GM21447 (cell line): ENCODE results near the gene TAF1B.

Source experiments
- ATAC-seq: cut with Tn5 transposase; IDR thresholded peaks from one replicate; pipeline ENCODE4 v1.9.1; 2021; ENCODE audit not compliant: unreplicated experiment

TAF1B gene

GRCh38 chr2:9937968-9938367 lies 94.7 kb downstream of the TAF1B start:
- no peak for ATAC-seq

DNA sequence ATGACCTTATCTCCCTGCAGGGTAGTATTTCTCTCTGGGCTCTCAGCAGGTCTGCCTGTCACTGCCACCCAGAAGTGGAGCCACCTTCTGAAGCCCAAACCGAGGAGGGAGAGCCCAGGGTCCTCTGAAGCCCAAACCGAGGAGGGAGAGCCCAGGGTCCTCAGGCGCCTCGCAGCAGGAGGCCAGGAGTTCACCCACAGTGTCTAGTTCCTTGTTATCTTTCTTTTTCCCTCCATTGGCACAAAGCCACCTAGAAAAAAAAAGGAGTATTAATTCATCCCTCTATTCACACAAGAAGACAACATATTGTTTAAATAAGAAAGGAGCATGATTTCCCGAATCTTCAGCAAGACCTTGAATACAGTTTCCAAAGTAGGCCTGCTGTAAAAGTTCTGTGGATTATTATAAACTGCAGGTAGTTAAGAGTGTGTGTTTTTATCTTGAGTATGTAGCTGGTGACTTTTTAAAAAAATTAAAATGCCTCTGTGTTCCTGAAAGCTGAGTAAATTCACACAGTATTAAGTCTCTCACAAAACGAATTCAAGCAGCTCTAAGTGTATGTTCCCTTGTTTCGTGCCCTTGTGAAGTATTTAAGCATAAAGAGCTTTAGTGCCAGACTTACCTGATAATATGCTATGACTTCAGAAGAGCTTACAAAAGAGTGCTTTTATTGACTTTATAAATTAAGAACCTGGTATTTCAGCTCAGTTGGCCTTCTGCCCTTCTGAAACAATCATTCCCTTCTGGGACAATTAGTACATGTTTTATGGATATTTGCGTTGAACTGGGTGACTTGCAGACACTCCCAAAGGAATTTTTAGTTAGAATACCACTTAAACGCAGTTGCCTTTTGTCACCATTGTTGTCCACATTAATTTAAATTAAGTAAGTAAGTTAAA lies 96.6 kb downstream of the TAF1B start:
- no peak for ATAC-seq

GRCh38 chr2:9941196-9941995 lies 98.1 kb downstream of the TAF1B start:
- no peak for ATAC-seq

GRCh38 chr2:9941996-9942390 lies 98.7 kb downstream of the TAF1B start:
- no peak for ATAC-seq

DNA sequence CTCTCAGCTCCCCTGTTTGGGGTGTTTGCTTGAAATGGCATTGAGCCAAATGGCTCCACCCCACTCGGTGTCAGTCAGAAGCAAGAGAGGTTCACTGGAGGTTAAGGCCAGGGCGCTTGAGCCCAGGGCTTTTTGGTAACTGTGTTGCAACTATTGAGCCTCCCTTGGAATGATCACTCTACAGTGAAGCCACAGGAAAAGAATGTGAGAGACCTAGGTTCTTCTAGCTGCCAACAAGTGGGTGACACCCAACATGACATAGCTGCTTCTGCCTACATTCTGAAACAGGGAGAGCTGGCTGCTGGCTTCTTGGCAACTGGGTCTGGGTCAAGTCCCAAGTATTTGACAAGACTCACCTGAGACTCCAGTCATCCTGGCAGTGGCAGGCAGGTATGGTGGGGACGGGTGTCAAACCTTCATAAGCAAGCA lies 101.1 kb downstream of the TAF1B start:
- ATAC-seq: no peak

DNA sequence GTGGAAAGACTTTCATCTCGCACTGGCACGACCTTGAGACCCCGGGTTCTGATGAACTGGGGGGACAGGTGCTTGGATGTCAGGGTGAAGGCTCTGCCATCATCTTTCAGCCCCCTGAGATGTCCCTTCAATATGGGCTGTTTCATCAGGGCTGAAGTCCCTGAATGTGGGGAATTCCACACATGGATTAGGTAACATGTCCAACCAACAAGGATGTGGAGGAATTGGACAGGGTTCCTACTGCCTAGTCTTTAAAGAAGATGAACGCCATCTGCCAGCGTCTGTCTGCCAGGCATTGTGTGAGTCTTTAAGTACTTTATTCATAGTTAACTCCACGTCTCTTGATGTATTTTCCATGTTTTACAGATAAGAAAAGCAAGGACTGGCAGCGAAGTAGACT lies 102.3 kb downstream of the TAF1B start:
- ATAC-seq: no peak

DNA sequence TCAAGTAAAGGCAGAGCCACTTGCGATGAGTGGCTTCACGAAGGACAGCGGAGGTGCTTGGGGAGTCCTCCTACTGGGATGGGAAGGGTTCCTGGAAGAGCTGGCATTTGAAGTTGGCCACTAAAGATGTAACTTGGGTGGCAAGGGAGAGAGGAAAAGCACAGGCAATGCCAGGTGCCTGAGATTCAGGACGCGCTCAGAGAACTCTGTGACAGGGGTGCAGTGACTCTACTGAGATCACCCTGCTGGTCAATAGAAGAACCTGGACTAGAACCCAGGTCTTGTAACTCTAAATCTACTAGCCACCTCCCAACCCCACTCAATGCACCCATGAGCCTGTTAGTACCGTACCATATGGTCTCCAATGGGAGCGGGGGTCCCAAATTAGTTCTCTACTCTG lies 102.8 kb downstream of the TAF1B start:
- no peak for ATAC-seq

- ATAC-seq: no peak
These were observed 103.5 kb downstream of the TAF1B start for GRCh38 chr2:9946818-9947217.

- ATAC-seq: no peak
These were observed 105.4 kb downstream of the TAF1B start for GRCh38 chr2:9948721-9949120.

DNA sequence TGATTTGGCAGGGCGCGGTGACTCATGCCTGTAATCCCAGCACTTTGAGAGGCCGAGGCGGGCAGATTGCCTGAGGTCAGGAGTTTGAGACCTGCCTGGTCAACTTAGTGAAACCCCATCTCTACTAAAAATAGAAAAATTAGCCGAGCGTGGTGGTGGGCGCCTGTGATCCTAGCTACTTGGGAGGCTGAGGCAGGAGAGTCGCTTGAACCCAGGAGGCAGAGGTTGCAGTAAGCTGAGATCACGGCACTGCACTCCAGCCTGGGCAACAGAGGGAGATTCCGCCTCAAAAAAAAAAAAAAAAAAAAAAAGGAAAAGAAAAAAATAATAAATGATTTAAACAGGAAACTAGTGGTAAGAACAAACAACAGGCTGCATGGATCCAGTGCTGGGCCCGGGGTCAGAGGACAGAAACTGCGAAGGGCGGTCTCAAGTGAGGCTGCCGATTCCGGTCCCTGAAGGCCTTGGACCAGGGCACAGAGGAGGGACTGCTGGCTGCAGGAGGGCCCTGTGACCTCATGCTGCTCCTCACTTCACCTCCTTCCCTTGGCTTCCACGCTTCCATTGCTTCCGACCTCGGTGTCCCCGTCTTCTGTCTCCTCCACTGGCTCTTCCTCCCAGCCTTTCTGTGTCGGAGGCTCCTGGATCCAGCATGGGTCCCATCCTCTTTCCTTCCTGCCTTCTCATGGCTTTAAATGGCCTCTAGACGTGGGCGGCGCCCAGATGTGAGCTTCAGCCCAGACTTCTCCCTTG lies 106.1 kb downstream of the TAF1B start:
- no peak for ATAC-seq

GRCh38 chr2:9949992-9950520 lies 106.8 kb downstream of the TAF1B start:
- no peak for ATAC-seq

GRCh38 chr2:9950521-9951271 lies 107.4 kb downstream of the TAF1B start:
- peak; percentile 41 for ATAC-seq

GRCh38 chr2:9951272-9951521 lies 107.9 kb downstream of the TAF1B start:
- ATAC-seq: no peak

GRCh38 chr2:9951522-9952285 lies 108.4 kb downstream of the TAF1B start, which contains the start of gene GRHL1:
Gene GRHL1, plus strand, starts transcription at chr2:9951693. Its CDS starts 141 bp downstream, at chr2:9951834.
- ATAC-seq: peak; percentile 89

GRCh38 chr2:9952286-9952737 lies 109.0 kb downstream of the TAF1B start:
- ATAC-seq: no peak

DNA sequence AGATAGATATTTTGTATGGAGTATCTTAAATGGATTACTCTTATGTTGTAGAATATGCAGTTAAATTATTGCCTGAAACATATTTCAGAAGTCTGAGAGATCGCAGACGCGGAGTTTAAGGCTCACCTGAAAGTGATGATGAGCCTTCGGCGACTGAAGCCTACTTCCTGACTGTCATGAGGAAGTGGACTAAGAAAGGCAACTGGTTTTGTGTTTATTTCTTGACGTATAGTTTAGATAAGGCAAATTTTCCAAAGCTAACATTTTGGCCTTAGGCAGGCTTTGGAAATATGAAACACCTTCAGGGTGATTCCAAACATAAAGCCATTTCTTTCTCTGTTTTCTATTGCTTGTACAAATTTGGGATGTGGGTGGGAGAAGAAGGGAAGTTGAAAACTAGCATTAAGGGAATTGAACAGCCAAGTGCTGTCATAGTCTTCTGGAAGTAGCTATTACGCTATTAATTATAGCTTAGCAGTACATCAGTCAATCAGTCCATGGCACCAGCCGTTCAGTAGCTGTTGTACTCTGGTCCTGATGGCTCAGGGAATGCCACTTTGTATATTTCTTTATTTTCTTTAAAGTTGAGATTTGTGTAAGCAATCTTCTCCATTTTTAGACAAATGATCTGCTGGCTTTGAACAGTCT lies 109.7 kb downstream of the TAF1B start:
- no peak for ATAC-seq

GRCh38 chr2:9954136-9954535 lies 110.9 kb downstream of the TAF1B start:
- no peak for ATAC-seq

GRCh38 chr2:9958057-9958456 lies 114.8 kb downstream of the TAF1B start:
- no peak for ATAC-seq

DNA sequence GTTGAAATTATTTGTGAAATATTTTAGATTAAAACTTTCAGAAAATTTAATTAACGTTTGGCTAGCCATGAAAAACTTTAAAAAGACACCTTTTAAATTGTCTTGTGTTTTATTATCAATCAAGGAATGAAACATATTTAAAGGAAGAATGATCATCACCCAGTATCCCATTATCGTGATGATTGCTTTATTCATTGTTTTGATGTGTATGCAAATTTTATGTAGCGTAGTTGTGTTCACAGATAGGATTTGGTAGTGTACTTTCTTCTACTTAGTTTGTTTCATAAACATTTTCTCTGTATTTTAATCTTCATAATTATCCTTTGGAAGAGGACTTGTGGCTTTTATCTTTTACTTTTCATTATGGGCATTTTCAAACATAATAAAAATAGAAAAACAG lies 116.0 kb downstream of the TAF1B start:
- no peak for ATAC-seq
